ENCODE data around the gene IL17RD.

GRCh38 chr3:57079474-57079831 lies 85.7 kb downstream of the IL17RD start:
- TF ChIP-seq CTCF (IDR thresholded peaks at IDR 0.05) (no peak), POLR2AphosphoS5 (IDR thresholded peaks at IDR 0.05) (no peak), POLR2A (IDR thresholded peaks at IDR 0.05) (no peak)
